Prostate gland (tissue), 2 donors: ENCODE measurements around the gene PGC. TPM values are rescaled to one million over a fixed set of nuclear protein-coding genes. Genes with fewer than 3 reads are reported as not detected.

Experiments used
- DNase-seq: peaks from one replicate; pipeline ENCODE4 v3.0.0-alpha.2; 2019; ENCODE audit warnings: low spot score
- H3K27ac ChIP-seq, 2 donors: fragments of 200-600 bp; sonication (generic); 2 replicates each; pipeline ENCODE4 v1.5.1; 2017 to 2019
- H3K27me3 ChIP-seq: fragments of 200-600 bp; sonication (generic); replicated peaks from 2 replicates; pipeline ENCODE4 v1.5.1; 2019; ENCODE audit not compliant: insufficient read depth
- H3K36me3 ChIP-seq, 2 donors: fragments of 200-600 bp; sonication (generic); 1 replicate in 1 of 2; 2 replicates in 1 of 2; pipeline versions ENCODE4 v1.5.1 to v1.8.1; 2017 to 2019
- H3K4me1 ChIP-seq: fragments of 200-600 bp; sonication (generic); replicated peaks from 2 replicates; pipeline ENCODE4 v1.5.1; 2019
- H3K4me3 ChIP-seq, 2 donors: fragments of 200-600 bp; sonication (generic); 2 replicates each; pipeline ENCODE4 v1.5.1; 2017 to 2019
- H3K9me3 ChIP-seq: fragments of 200-600 bp; sonication (generic); 2 replicates; pipeline ENCODE4 v1.5.1; 2017
- POLR2A ChIP-seq: fragments of 450-650 bp; IDR thresholded peaks from one replicate; pipeline ENCODE4 v1.6.1; 2016; ENCODE audit warnings: antibody characterized with exemption, mild to moderate bottlenecking
- POLR2AphosphoS5 ChIP-seq: sonication (generic); formaldehyde crosslinking; IDR thresholded peaks from one replicate; pipeline ENCODE4 v1.6.1; 2017; ENCODE audit warnings: antibody characterized with exemption
- WGBS: methylation state at CpG from one replicate; pipeline ENCODE4 v1.1.5; 2018; 5-methylcytosine and 5-hydroxymethylcytosine counted together
- intact Hi-C: fragments of 100-400 bp; cut with DNase I; formaldehyde crosslinking; loops from one replicate; pipeline ENCODE4 v1.14.2; 2022
- total RNA-seq, 2 donors: library from RNA; depleted of rRNA; stranded (reverse); fragments of >200 nt; gene quantifications; one replicate each; pipeline ENCODE4 v1.1.0, GENCODE V29; 2016
- TF ChIP-seq, protein P1 (sequence below), 4 experiments: fragments of 200-600 bp in 2 of 4; fragments of 450-650 bp in 2 of 4; sonication (generic) in 2 of 4; IDR thresholded peaks; 1 replicate in 3 of 4; 2 replicates in 1 of 4; pipeline ENCODE4 v1.5.1; 2016 to 2019; ENCODE audit warnings: antibody characterized with exemption in 4 of 4, mild to moderate bottlenecking in 2 of 4, moderate library complexity in 2 of 4

The PGC gene
- total RNA-seq, 2 donors from 2014 or later = 18.4 to 391 TPM

GRCh38 chr6:41790045-41790444, 42.8 kb upstream of the PGC start:
- DNase-seq = no peak
- Histone ChIP-seq H3K27me3 (no peaks in the 10 kb centered on the region), H3K4me1 (peaks cover 12% of the 10 kb centered on the region), H3K9me3 (no peaks in the 10 kb centered on the region), H3K27ac (no peak overlapping the region), H3K36me3 (peaks cover 0 to 3% of the 10 kb centered on the region in 2 donors), H3K4me3 (no peak overlapping the region)
- WGBS = 93% methylated on average over 1 of the region's 1 CpG
- TF ChIP-seq POLR2A = no peak
- no peak for TF ChIP-seq POLR2AphosphoS5
- TF ChIP-seq, protein P1, sequence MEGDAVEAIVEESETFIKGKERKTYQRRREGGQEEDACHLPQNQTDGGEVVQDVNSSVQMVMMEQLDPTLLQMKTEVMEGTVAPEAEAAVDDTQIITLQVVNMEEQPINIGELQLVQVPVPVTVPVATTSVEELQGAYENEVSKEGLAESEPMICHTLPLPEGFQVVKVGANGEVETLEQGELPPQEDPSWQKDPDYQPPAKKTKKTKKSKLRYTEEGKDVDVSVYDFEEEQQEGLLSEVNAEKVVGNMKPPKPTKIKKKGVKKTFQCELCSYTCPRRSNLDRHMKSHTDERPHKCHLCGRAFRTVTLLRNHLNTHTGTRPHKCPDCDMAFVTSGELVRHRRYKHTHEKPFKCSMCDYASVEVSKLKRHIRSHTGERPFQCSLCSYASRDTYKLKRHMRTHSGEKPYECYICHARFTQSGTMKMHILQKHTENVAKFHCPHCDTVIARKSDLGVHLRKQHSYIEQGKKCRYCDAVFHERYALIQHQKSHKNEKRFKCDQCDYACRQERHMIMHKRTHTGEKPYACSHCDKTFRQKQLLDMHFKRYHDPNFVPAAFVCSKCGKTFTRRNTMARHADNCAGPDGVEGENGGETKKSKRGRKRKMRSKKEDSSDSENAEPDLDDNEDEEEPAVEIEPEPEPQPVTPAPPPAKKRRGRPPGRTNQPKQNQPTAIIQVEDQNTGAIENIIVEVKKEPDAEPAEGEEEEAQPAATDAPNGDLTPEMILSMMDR (IDR thresholded peaks at IDR 0.05) = no peak
- intact Hi-C loops = no loop called here

GRCh38 chr6:41789390-41789724, 42.2 kb upstream of the PGC start:
- Histone ChIP-seq H3K9me3 (no peaks in the 10 kb centered on the region), H3K27me3 (no peaks in the 10 kb centered on the region), H3K4me1 (peaks cover 17% of the 10 kb centered on the region), H3K27ac (no peak overlapping the region), H3K4me3 (no peak overlapping the region), H3K36me3 (peaks cover 0 to 3% of the 10 kb centered on the region in 2 donors)
- TF ChIP-seq POLR2A (no peak), POLR2AphosphoS5 (no peak)
- TF ChIP-seq, protein P1 (IDR thresholded peaks at IDR 0.05) = no peak
- DNase-seq = no peak
- 78% methylated on average over 3 of the region's 3 CpGs for WGBS
- intact Hi-C loops = loop anchor here (5.0 to 10.0 kb wide), 2 partner anchors 133 to 195 kb away; partner anchors contain the start of genes BYSL and MED20

DNA sequence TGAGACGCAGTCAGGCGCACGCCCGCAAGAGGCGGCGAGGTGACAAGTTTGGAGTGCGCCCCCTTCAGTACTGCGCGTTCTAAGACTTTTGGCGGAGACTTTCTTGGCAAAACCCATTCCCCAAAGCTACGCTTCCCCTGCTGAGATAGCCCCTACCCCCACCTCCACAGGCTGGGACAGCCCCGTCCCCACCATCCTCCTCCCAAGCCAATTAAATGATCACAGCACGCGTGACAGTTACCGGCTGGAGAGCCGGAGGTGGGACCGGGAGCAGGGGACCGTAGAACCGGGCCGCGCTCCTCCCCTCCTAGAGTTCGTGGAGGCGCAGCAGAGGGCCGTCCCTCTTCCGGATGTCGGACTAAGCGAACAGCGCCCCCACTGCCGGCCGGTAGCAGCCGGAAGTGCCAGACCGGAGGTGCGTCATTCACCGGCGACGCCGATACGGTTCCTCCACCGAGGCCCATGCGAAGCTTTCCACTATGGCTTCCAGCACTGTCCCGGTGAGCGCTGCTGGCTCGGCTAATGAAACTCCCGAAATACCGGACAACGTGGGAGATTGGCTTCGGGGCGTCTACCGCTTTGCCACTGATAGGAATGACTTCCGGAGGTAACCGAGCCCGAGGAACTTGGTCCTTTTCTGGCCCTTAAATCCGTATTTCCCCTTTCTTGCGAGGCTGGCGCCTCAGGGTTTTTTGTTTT, 40.2 kb upstream of the PGC start, which contains the start of gene TOMM6:
TOMM6 (plus strand) TSS at position 476 of the 699 bp plus-strand sequence; CDS start at position 480, 4 bp downstream.
- intact Hi-C loops = loop anchor here (2.0 to 10.0 kb wide), 3 partner anchors 53 to 193 kb away; partner anchors contain the start of genes BYSL, MED20 and TFEB
- Histone ChIP-seq H3K27me3 (no peaks in the 10 kb centered on the region), H3K27ac (peak within 1 kb of the TSS; percentile 92 to 93), H3K9me3 (no peaks in the 10 kb centered on the region), H3K36me3 (peaks cover 0 to 3% of the 10 kb centered on the region in 2 donors), H3K4me1 (peaks cover 20% of the 10 kb centered on the region), H3K4me3 (peak within 1 kb of the TSS; percentile 57 to 90)
- DNase-seq = peak; percentile 95
- peak; percentile 99 for TF ChIP-seq POLR2AphosphoS5
- TF ChIP-seq, protein P1 (IDR thresholded peaks at IDR 0.05) = peak; percentile 90 to 99 (median 94)
- TF ChIP-seq POLR2A = peak; percentile 82
- WGBS = under 1% methylated on average over 55 of the region's 55 CpGs

GRCh38 chr6:41786451-41787218, 39.4 kb upstream of the PGC start:
- Histone ChIP-seq H3K4me1 (peaks cover 20% of the 10 kb centered on the region), H3K4me3 (peak overlapping the region; percentile 57 to 90), H3K27ac (peak overlapping the region; percentile 92 to 93), H3K9me3 (no peaks in the 10 kb centered on the region), H3K36me3 (peaks cover 0 to 3% of the 10 kb centered on the region in 2 donors), H3K27me3 (no peaks in the 10 kb centered on the region)
- intact Hi-C loops = loop anchor here (2.0 to 10.0 kb wide), 3 partner anchors 52 to 192 kb away; partner anchors contain the start of genes BYSL, MED20 and TFEB
- peak; percentile 46 for TF ChIP-seq POLR2A
- TF ChIP-seq, protein P1 (IDR thresholded peaks at IDR 0.05) = peak; percentile 83 to 97 (median 92)
- peak; percentile 31 for TF ChIP-seq POLR2AphosphoS5
- 3% methylated on average over 18 of the region's 58 CpGs for WGBS
- peak; percentile 83 for DNase-seq
